Liver (tissue), 9 donors: ENCODE measurements around the gene UBE2V1. TPM values are rescaled to one million over a fixed set of nuclear protein-coding genes. Genes with fewer than 3 reads are reported as not detected.

Source experiments
- DNase-seq: peaks from one replicate; pipeline ENCODE4 v3.0.0-alpha.2; 2017; ENCODE audit warnings: low spot score
- H3K27ac ChIP-seq, 2 donors: one replicate each; pipeline ENCODE4 v1.7.0; 2013; ENCODE audit warnings: inconsistent platforms in 2 of 2, low read length in 2 of 2, control low read depth in 1 of 2, low read depth in 1 of 2, mild to moderate bottlenecking in 1 of 2
- H3K27me3 ChIP-seq, 4 donors: one replicate each; pipeline versions ENCODE4 v1.6.1 to v1.7.0; 2013; ENCODE audit warnings: low read length in 3 of 4, inconsistent platforms in 1 of 4, mild to moderate bottlenecking in 1 of 4, moderate library complexity in 1 of 4; ENCODE audit not compliant: control insufficient read depth in 4 of 4, insufficient read depth in 4 of 4
- H3K36me3 ChIP-seq, 4 donors: one replicate each; pipeline versions ENCODE4 v1.6.1 to v1.7.0; 2013; ENCODE audit warnings: low read length in 3 of 4, mild to moderate bottlenecking in 3 of 4, low read depth in 1 of 4, moderate library complexity in 1 of 4; ENCODE audit not compliant: control insufficient read depth in 4 of 4, insufficient read depth in 3 of 4
- H3K4me1 ChIP-seq, 4 donors: one replicate each; pipeline versions ENCODE4 v1.6.1 to v1.7.0; 2013; ENCODE audit warnings: low read length in 3 of 4, mild to moderate bottlenecking in 3 of 4, moderate library complexity in 1 of 4; ENCODE audit not compliant: control insufficient read depth in 4 of 4, insufficient read depth in 4 of 4
- H3K4me3 ChIP-seq, 3 donors: one replicate each; pipeline versions ENCODE4 v1.6.1 to v1.7.0; 2013; ENCODE audit warnings: low read length in 3 of 3, control low read depth in 1 of 3, low read depth in 1 of 3, mild to moderate bottlenecking in 1 of 3
- H3K9ac ChIP-seq, 2 donors: one replicate each; pipeline ENCODE4 v1.7.0; 2013; ENCODE audit warnings: low read length in 2 of 2, mild to moderate bottlenecking in 2 of 2, moderate library complexity in 2 of 2, control low read depth in 1 of 2, low read depth in 1 of 2
- H3K9me3 ChIP-seq, 4 donors: one replicate each; pipeline versions ENCODE4 v1.6.1 to v1.7.0; 2013; ENCODE audit warnings: low read length in 3 of 4; ENCODE audit not compliant: control insufficient read depth in 4 of 4
- ATF3 ChIP-seq: IDR thresholded peaks from 2 replicates; pipeline ENCODE4 v1.6.1; 2016; ENCODE audit warnings: antibody characterized with exemption
- CTCF ChIP-seq: fragments of 150-350 bp; IDR thresholded peaks from 2 replicates; pipeline ENCODE4 v1.5.1; 2017; ENCODE audit warnings: improper control_type of control experiment, low read depth, low read length; ENCODE audit not compliant: missing input control
- EGR1 ChIP-seq, 2 donors: IDR thresholded peaks; 2 replicates each; pipeline ENCODE4 v1.6.1; 2016 to 2018; ENCODE audit warnings: antibody characterized with exemption in 2 of 2, low read depth in 2 of 2
- FOXA1 ChIP-seq: IDR thresholded peaks from 2 replicates; pipeline ENCODE4 v1.6.1; 2016; ENCODE audit warnings: antibody characterized with exemption
- FOXA2 ChIP-seq: IDR thresholded peaks from 2 replicates; pipeline ENCODE4 v1.6.1; 2016; ENCODE audit warnings: antibody characterized with exemption
- GABPA ChIP-seq, 2 donors: IDR thresholded peaks in 1 of 2; conservative IDR thresholded peaks in 1 of 2; 2 replicates each; pipeline ENCODE4 v1.6.1; 2016; ENCODE audit warnings: antibody characterized with exemption in 2 of 2, mild to moderate bottlenecking in 1 of 2, moderate library complexity in 1 of 2
- HNF4A ChIP-seq, 2 donors: conservative IDR thresholded peaks; 2 replicates each; pipeline ENCODE4 v1.6.1; 2016; ENCODE audit warnings: antibody characterized with exemption in 2 of 2, mild to moderate bottlenecking in 2 of 2
- HNF4G ChIP-seq: IDR thresholded peaks from 2 replicates; pipeline ENCODE4 v1.6.1; 2016; ENCODE audit warnings: antibody characterized with exemption
- JUND ChIP-seq, 2 donors: IDR thresholded peaks; 2 replicates each; pipeline ENCODE4 v1.6.1; 2016; ENCODE audit warnings: antibody characterized with exemption in 2 of 2
- MAX ChIP-seq: IDR thresholded peaks from 2 replicates; pipeline ENCODE4 v1.6.1; 2016; ENCODE audit warnings: antibody characterized with exemption
- NR2F2 ChIP-seq: IDR thresholded peaks from 2 replicates; pipeline ENCODE4 v1.6.1; 2016; ENCODE audit warnings: antibody characterized with exemption
- RAD21 ChIP-seq, 2 donors: IDR thresholded peaks; 2 replicates each; pipeline ENCODE4 v1.6.1; 2016; ENCODE audit warnings: antibody characterized with exemption in 2 of 2, mild to moderate bottlenecking in 2 of 2
- REST ChIP-seq: IDR thresholded peaks from 2 replicates; pipeline ENCODE4 v1.6.1; 2016; ENCODE audit warnings: antibody characterized with exemption, mild to moderate bottlenecking
- RXRA ChIP-seq, 2 donors: IDR thresholded peaks; 2 replicates each; pipeline ENCODE4 v1.6.1; 2017 to 2018; ENCODE audit warnings: antibody characterized with exemption in 2 of 2, mild to moderate bottlenecking in 1 of 2
- SP1 ChIP-seq: IDR thresholded peaks from 2 replicates; pipeline ENCODE4 v1.6.1; 2018; ENCODE audit warnings: antibody characterized with exemption, mild to moderate bottlenecking
- TAF1 ChIP-seq: conservative IDR thresholded peaks from 2 replicates; pipeline ENCODE4 v1.6.1; 2016; ENCODE audit warnings: antibody characterized with exemption, mild to moderate bottlenecking
- YY1 ChIP-seq: IDR thresholded peaks from 2 replicates; pipeline ENCODE4 v1.6.1; 2016; ENCODE audit warnings: antibody characterized with exemption, mild to moderate bottlenecking
- ZBTB33 ChIP-seq: IDR thresholded peaks from 2 replicates; pipeline ENCODE4 v1.6.1; 2016; ENCODE audit warnings: antibody characterized with exemption
- WGBS: extraction: QIAGEN DNeasy Blood & Tissue Kit; methylation state at CpG from one replicate; pipeline ENCODE4 v1.1.7; 2013; 5-methylcytosine and 5-hydroxymethylcytosine counted together
- polyA plus RNA-seq, 2 donors: library from polyadenylated mRNA; stranded (reverse) in 1 of 2; unstranded in 1 of 2; fragments of 200-250 nt in 1 of 2; fragments of >200 nt in 1 of 2; fragmentation: Nextera tagmentation in 1 of 2; extraction: Ambion mirVana in 1 of 2; gene quantifications; one replicate each; pipeline versions ENCODE4 v1.2.1 to v1.2.3, GENCODE V29; 2013 to 2015
- total RNA-seq, 2 donors: library from RNA; depleted of rRNA; stranded (reverse); fragments of >200 nt; gene quantifications; one replicate each; pipeline ENCODE4 v1.2.3, GENCODE V29; 2014
- donor health status: healthy.
- donor health status: healthy.
- donor health status: healthy.
- donor health status: healthy.
- donor health status: healthy.

The UBE2V1 gene
- total and polyA plus RNA-seq, 4 donors: 27.9 to 53.0 (median 34.2) TPM

- TF ChIP-seq ZBTB33: no peak
- TF ChIP-seq GABPA (IDR thresholded peaks at IDR 0.05 in 1 of 2, conservative IDR thresholded peaks at IDR 0.05 in 1 of 2): no peak
- TF ChIP-seq TAF1: no peak
- TF ChIP-seq MAX: no peak
- no peak for TF ChIP-seq SP1
Observed at GRCh38 chr20:50054626-50055511, 58.1 kb downstream of the UBE2V1 start (continued).

- WGBS: 64% methylated on average over 5 of the region's 5 CpGs
Observed at GRCh38 chr20:50054231-50054547, 58.8 kb downstream of the UBE2V1 start.

More at GRCh38 chr20:50054231-50054547, 58.8 kb downstream of the UBE2V1 start:
- H3K27me3 ChIP-seq: no peaks in the 10 kb centered on the region
- no peaks in the 10 kb centered on the region for H3K36me3 ChIP-seq
- TF ChIP-seq TAF1 (no peak), ATF3 (no peak), CTCF (no peak), FOXA1 (no peak), YY1 (no peak), RAD21 (IDR thresholded peaks at IDR 0.05) (no peak), REST (no peak), RXRA (IDR thresholded peaks at IDR 0.05) (no peak), GABPA (IDR thresholded peaks at IDR 0.05 in 1 of 2, conservative IDR thresholded peaks at IDR 0.05 in 1 of 2) (no peak), FOXA2 (no peak), HNF4A (conservative IDR thresholded peaks at IDR 0.05) (no peak), ZBTB33 (no peak), JUND (IDR thresholded peaks at IDR 0.05) (no peak), MAX (no peak), SP1 (no peak), HNF4G (no peak), NR2F2 (no peak), EGR1 (IDR thresholded peaks at IDR 0.05; ENCODE audit: low read depth in 2 of 2) (no peak)
- no peak overlapping the region for H3K4me3 ChIP-seq
- no peaks in the 10 kb centered on the region for H3K4me1 ChIP-seq
- no peak for DNase-seq
- H3K9me3 ChIP-seq: no peaks in the 10 kb centered on the region
- no peak overlapping the region for H3K27ac ChIP-seq
- H3K9ac ChIP-seq: no peak overlapping the region
